Measurements from ENCODE around the gene AGK.
"Not testable (repeated sequence)": the region's sequence is repeated elsewhere in the genome, so short reads cannot be mapped to it uniquely, and the experiment has no call there.

AGK gene

GRCh38 chr7:141685285-141686023 is 134.2 kb downstream of the AGK start:
- DNase-seq = no peak

- DNase-seq = no peak
Measured at GRCh38 chr7:141686074-141686473, 134.9 kb downstream of the AGK start.

- DNase-seq = no peak
Measured at GRCh38 chr7:141686670-141687069, 135.5 kb downstream of the AGK start.

DNA sequence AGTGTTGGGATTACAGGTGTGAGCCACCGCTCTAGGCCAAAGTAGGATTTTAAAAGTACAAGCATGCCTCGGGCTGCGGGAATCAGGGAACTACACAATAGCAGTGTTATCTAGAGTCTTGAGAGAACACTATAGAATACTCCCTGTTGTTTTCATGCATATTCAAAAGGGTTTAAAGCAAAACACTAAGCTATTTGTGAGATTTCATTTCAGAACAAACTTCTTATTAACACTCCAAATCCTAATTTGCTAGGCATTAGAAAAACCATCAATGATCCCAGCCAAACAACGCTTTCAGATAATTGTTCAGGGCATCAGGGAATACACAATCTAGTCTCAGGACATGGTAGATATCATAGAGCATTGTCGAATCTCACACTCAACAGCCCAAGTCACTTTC is 136.8 kb downstream of the AGK start:
- DNase-seq = no peak

- DNase-seq = not testable (repeated sequence)
Measured at GRCh38 chr7:141689072-141689825, 138.0 kb downstream of the AGK start.

GRCh38 chr7:141691540-141691939 is 140.3 kb downstream of the AGK start:
- no peak for DNase-seq

- DNase-seq = no peak
Measured at GRCh38 chr7:141691961-141692360, 140.8 kb downstream of the AGK start.

- no peak for DNase-seq
Measured at GRCh38 chr7:141693082-141693481, 141.9 kb downstream of the AGK start.

- no peak for DNase-seq
Measured at GRCh38 chr7:141695803-141696289, 144.6 kb downstream of the AGK start.

- DNase-seq = no peak
Measured at GRCh38 chr7:141696348-141696747, 145.1 kb downstream of the AGK start.

DNA sequence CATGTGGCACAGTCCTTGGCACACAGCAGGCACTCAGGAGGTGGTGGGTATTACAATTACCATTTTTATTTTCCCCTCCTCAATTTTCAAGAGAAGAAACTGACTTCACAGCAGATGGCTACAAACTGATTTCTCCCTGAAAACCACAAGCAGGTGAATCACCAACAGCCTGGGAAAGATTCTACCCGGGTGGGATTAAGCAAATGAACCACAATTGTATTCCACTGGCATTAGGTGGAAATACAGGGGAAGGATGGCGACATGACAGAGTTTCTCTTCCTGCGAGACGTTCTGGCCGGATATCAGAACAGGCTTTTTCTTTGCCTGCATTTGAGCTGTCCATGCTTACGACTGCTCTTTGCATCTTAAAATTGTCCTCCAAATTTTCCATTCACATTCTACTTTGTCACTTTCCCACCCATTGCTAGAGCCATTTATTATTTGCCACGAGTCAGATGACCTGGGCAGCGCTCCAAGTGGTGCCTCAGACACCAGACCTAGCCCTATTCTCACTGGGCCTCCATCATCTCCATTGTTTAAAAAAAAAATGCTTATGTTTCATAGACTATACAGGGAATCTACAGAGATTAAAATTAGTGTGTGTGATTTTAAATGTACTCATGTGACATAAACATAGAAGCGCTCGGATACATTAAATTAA is 146.1 kb downstream of the AGK start:
- no peak for DNase-seq

DNA sequence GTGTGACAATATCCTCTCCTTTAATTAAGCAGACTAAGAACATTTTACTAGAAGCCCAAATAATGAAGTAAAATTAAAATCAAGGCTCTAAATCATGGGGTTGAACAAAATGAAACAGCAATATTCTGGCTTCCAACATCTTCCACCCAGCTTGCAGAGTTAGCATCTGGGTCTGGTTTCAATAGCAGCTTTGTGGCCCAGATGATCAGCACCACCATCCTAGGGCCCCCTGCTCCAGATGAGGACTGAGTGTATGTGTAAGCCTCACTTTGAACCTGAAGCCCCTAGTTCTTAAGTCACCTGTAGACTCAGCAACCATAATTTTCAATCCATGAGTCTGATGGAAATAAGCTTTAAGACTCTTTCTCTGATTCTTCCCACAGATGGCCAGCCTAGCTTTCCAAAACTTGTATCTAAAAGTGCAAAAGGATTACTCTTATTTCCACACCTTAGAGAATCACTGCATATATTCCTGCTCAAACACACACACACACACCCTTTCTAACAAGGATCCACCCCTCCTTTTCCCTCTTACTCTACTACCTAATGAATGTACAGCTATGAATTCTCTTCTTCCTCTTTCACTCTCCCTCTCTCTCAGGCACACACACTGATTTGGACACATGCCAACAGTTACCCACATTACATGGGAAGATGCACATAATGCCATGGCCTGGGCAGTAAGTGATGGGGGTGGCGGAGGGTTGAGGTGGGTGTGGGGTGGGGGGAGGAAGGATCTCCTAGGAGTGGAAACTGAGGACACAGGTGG is 147.2 kb downstream of the AGK start:
- DNase-seq = no peak

DNA sequence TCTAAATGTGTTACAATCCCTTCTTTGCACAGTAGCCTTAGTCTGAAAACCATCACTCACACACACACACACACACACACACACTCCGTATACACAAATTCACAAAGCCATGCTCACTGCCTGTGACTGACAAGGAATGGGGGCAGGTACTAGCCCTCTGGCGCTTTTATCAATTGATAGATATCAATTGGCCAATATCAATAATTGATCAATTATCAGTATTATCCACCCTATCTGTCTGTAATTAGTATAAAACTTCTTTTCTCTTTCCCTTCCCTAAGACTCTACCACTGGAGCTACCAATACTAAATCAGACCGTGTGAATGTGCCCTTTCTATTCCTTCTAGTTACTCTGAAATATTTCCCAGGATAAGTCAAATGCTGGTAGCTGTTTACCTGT is 148.7 kb downstream of the AGK start:
- no peak for DNase-seq

DNA sequence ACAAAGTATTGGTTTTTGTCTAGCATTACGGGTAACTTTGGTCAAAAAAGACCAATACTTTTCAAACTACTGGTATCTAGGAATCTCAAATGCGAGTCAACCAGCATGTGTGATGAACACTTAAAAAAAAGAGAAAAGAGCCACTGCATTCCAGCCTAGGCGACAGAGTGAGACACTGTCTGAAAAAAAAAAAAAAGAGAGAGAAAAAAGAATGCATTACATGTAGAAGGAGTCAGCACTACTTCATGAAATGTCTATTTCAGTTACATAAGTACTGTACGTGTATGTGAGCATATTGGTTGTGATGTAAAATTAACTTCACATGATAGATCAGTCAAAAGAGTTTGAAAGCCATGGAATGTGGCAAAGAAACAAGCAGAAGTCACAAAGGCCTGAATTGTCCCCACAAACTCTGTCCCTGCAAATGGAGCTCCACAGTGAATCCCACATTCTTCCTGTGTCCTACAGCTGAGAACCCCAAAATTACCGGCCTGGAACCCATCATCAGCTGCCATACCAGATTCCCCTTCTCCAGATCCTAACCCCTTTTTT is 149.2 kb downstream of the AGK start:
- DNase-seq = no peak

GRCh38 chr7:141700848-141701371 is 149.7 kb downstream of the AGK start:
- DNase-seq = no peak

DNA sequence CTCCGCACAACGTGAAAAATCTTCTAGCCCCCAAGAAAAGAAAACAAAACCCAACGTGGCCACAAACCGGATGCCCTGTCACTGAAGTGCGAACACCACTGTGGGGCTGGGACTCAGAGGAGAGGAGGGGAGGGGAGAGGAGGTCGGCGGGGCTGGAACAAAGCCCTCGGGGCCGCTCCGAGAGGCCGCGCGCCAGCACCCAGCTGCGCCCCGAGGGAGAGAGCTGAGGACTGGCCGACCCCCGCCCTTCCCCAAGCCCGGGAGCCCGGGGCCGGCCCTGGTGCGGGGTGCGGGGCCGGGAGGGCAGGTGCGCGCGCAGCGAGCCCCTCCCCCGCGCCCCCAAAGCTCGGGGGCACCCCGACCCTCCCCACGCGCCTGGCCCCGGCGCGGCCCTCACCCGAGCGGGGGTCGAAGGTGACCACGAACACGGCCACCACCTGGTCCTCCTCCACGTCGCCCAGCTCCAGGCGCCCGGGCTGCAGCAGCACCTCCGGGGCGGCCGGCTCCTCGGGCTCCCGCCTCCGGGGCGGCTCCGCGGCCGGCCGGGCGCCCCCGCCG is 150.4 kb downstream of the AGK start:
- peak; percentile 78 for DNase-seq

- peak; percentile 56 for DNase-seq
Measured at GRCh38 chr7:141702047-141702567, 150.9 kb downstream of the AGK start, which contains the start of gene DENND11. Gene DENND11 (minus strand): TSS chr7:141702166. CDS start chr7:141702153, 13 bp downstream.

GRCh38 chr7:141702892-141703291 is 151.7 kb downstream of the AGK start:
- no peak for DNase-seq

GRCh38 chr7:141704112-141704511 is 152.9 kb downstream of the AGK start:
- no peak for DNase-seq

GRCh38 chr7:141704741-141705140 is 153.5 kb downstream of the AGK start:
- no peak for DNase-seq
